K562 (cell line): Measurements from ENCODE around the gene ZNF407. TPM values are rescaled to one million over a fixed set of nuclear protein-coding genes. Genes with fewer than 3 reads are reported as not detected.

Source experiments
- ATAC-seq: fragments of 200-7000 bp; cut with Tn5 transposase; 3 replicates; pipeline ENCODE4 v1.9.1; 2020; ENCODE audit warnings: moderate library complexity
- BruUV-seq: library from RNA; stranded (reverse); fragments of 400-500 nt; replicated peaks from 2 replicates; lab custom pipeline; 2021; lab: Mats Ljungman, UMichigan
- CTCF ChIA-PET: fragments of 300-600 bp; formaldehyde crosslinking; extraction: SDS; loops from one replicate; lab custom pipeline; 2021; ENCODE audit warnings: low intra/inter-chr PET ratio; lab: Yijun Ruan, JAX
- POLR2A ChIA-PET: fragments of 300-600, 350-650 bp; sonication (Branson Sonifier 250); formaldehyde crosslinking; extraction: SDS; loops from one replicate; lab custom pipeline; 2021; ENCODE audit warnings: antibody characterized with exemption, inconsistent platforms; lab: Yijun Ruan, JAX
- DNase-seq, 4 experiments: peaks; one replicate each; pipeline versions ENCODE4 v3.0.0 to v3.0.0-alpha.2; 2011 to 2018; ENCODE audit warnings: low spot score in 3 of 4, mixed read lengths in 3 of 4; ENCODE audit errors: extremely low read depth in 1 of 4
- FAIRE-seq: peaks from 2 replicates; lab custom pipeline; 2011; peaks lifted over from hg19 to GRCh38; lab: Jason Lieb, UNC
- H2AFZ ChIP-seq: 2 replicates; pipeline ENCODE4 v1.6.0; 2011; ENCODE audit warnings: low read depth, low read length, control low read depth, inconsistent platforms
- H3K27ac ChIP-seq: fragments of 200-600 bp; 3 replicates; pipeline ENCODE4 v1.8.0; 2011; ENCODE audit warnings: low read depth, mild to moderate bottlenecking, control low read depth, inconsistent platforms, low read length, moderate library complexity, mixed read lengths; ENCODE audit errors: extremely low read depth
- H3K27me3 ChIP-seq, 2 experiments: fragments of 300-600 bp in 1 of 2; 2 replicates in 1 of 2; 3 replicates in 1 of 2; pipeline versions ENCODE4 v1.6.0 to v1.8.0; 2011; ENCODE audit warnings: inconsistent platforms in 2 of 2, low read length in 2 of 2, mild to moderate bottlenecking in 1 of 2, mixed read lengths in 1 of 2, moderate library complexity in 1 of 2; ENCODE audit not compliant: control insufficient read depth in 2 of 2, insufficient read depth in 2 of 2
- H3K36me3 ChIP-seq: fragments of 300-600 bp; 3 replicates; pipeline ENCODE4 v1.8.0; 2011; ENCODE audit warnings: mild to moderate bottlenecking, low read length, inconsistent platforms; ENCODE audit not compliant: control insufficient read depth, insufficient read depth
- H3K4me1 ChIP-seq, 2 experiments: fragments of 200-600 bp in 1 of 2; replicated peaks in 1 of 2; 2 replicates in 1 of 2; 3 replicates in 1 of 2; pipeline versions ENCODE4 v1.5.1 to v1.8.0; 2011; ENCODE audit warnings: inconsistent platforms in 2 of 2, low read length in 2 of 2, mild to moderate bottlenecking in 1 of 2, mixed read lengths in 1 of 2, moderate library complexity in 1 of 2; ENCODE audit not compliant: control insufficient read depth in 2 of 2, insufficient read depth in 2 of 2
- H3K4me2 ChIP-seq: 2 replicates; pipeline ENCODE4 v1.6.1; 2011; ENCODE audit warnings: low read length, control low read depth, inconsistent platforms, mixed read lengths; ENCODE audit not compliant: insufficient read depth
- H3K4me3 ChIP-seq: fragments of 200-600 bp; sonication (generic), shearing (Covaris generic); 2 replicates; pipeline ENCODE4 v1.5.1; 2016; ENCODE audit warnings: control low read depth, inconsistent platforms
- H3K79me2 ChIP-seq: fragments of 200-600 bp; 3 replicates; pipeline ENCODE4 v1.8.0; 2011; ENCODE audit warnings: low read length, inconsistent platforms; ENCODE audit not compliant: control insufficient read depth, insufficient read depth
- H3K9ac ChIP-seq, 2 experiments: 2 replicates each; pipeline versions ENCODE4 v1.6.0 to v1.6.1; 2011; ENCODE audit warnings: low read depth in 2 of 2, low read length in 2 of 2, control low read depth in 1 of 2, inconsistent platforms in 1 of 2, mild to moderate bottlenecking in 1 of 2, mixed read lengths in 1 of 2; ENCODE audit not compliant: insufficient read depth in 1 of 2
- H3K9me1 ChIP-seq: one replicate; pipeline ENCODE4 v1.6.0; 2011; ENCODE audit warnings: inconsistent platforms, mild to moderate bottlenecking, low read length, moderate library complexity; ENCODE audit not compliant: control insufficient read depth, insufficient read depth
- H3K9me3 ChIP-seq: replicated peaks from 2 replicates; pipeline ENCODE4 v1.5.1; 2011; ENCODE audit warnings: low read depth, low read length, inconsistent platforms; ENCODE audit not compliant: control insufficient read depth, insufficient read depth
- H4K20me1 ChIP-seq: replicated peaks from 2 replicates; pipeline ENCODE4 v1.6.1; 2011; ENCODE audit warnings: low read length, inconsistent platforms, mixed read lengths; ENCODE audit not compliant: control insufficient read depth, insufficient read depth
- BDP1 ChIP-seq: IDR thresholded peaks from 3 replicates; pipeline ENCODE4 v1.6.1; 2011; ENCODE audit not compliant: insufficient read length, insufficient read depth
- CAMTA2 ChIP-seq: fragments of 250-450 bp; sonication (Bioruptor Pico); conservative IDR thresholded peaks from 2 replicates; pipeline ENCODE4 v1.5.1; 2022
- EGR1 ChIP-seq: fragments of 450-650 bp; conservative IDR thresholded peaks from 2 replicates; pipeline ENCODE4 v1.6.1; 2017; ENCODE audit warnings: mild to moderate bottlenecking
- ETS1 ChIP-seq: conservative IDR thresholded peaks from 2 replicates; pipeline ENCODE4 v1.6.1; 2011; ENCODE audit warnings: low read depth, mild to moderate bottlenecking, low read length; ENCODE audit not compliant: control insufficient read depth
- GMEB1 ChIP-seq: fragments of 250-450 bp; sonication (Bioruptor Pico); IDR thresholded peaks from 2 replicates; pipeline ENCODE4 v1.4.0; 2020; ENCODE audit warnings: mild to moderate bottlenecking
- GTF3C2 ChIP-seq: IDR thresholded peaks from 3 replicates; pipeline ENCODE4 v1.6.1; 2011; ENCODE audit warnings: borderline replicate concordance, mild to moderate bottlenecking, moderate library complexity; ENCODE audit not compliant: insufficient read length; ENCODE audit errors: extremely low read depth
- ILF3 ChIP-seq: fragments of 450-650 bp; IDR thresholded peaks from 2 replicates; pipeline ENCODE4 v1.6.1; 2018; ENCODE audit warnings: antibody characterized with exemption, mild to moderate bottlenecking, moderate library complexity, borderline replicate concordance
- JUND ChIP-seq, 2 experiments: IDR thresholded peaks; 2 replicates in 1 of 2; 3 replicates in 1 of 2; pipeline ENCODE4 v1.6.1; 2011; ENCODE audit warnings: borderline replicate concordance in 2 of 2, low read depth in 2 of 2, low read length in 2 of 2, improper control_type of control experiment in 1 of 2, missing biosample characterization in 1 of 2, missing genetic modification characterization in 1 of 2, missing genetic modification reagents in 1 of 2
- KLF16 ChIP-seq: IDR thresholded peaks from 2 replicates; pipeline ENCODE4 v1.6.1; 2016; ENCODE audit warnings: antibody characterized with exemption
- NCOA4 ChIP-seq: fragments of 450-650 bp; IDR thresholded peaks from 2 replicates; pipeline ENCODE4 v1.6.1; 2018; ENCODE audit warnings: mild to moderate bottlenecking; ENCODE audit not compliant: partially characterized antibody
- NFE2 ChIP-seq: IDR thresholded peaks from 2 replicates; pipeline ENCODE4 v1.6.1; 2014; ENCODE audit warnings: antibody characterized with exemption, low read depth
- NFE2L1 ChIP-seq: fragments of 450-650 bp; IDR thresholded peaks from 2 replicates; pipeline ENCODE4 v1.6.1; 2016; ENCODE audit warnings: missing genetic modification characterization, low read depth, mild to moderate bottlenecking, missing compliant biosample characterization, moderate library complexity, borderline replicate concordance
- RFX5 ChIP-seq: IDR thresholded peaks from 2 replicates; pipeline ENCODE4 v1.6.1; 2011; ENCODE audit warnings: low read depth, mild to moderate bottlenecking, improper control_type of control experiment, low read length
- YY1 ChIP-seq, 3 experiments: IDR thresholded peaks; 2 replicates each; pipeline ENCODE4 v1.6.1; 2011; ENCODE audit warnings: low read length in 2 of 3, mild to moderate bottlenecking in 2 of 3, moderate library complexity in 2 of 3, borderline replicate concordance in 1 of 3, control low read depth in 1 of 3, low read depth in 1 of 3; ENCODE audit not compliant: insufficient read depth in 3 of 3, insufficient replicate concordance in 2 of 3, control insufficient read depth in 1 of 3, insufficient read length in 1 of 3; ENCODE audit errors: extremely low read depth in 1 of 3
- ZNF175 ChIP-seq: fragments of 200-800 bp; sonication (Bioruptor generic); IDR thresholded peaks from 2 replicates; pipeline ENCODE4 v1.6.1; 2016; ENCODE audit warnings: low read depth, mild to moderate bottlenecking, missing genetic modification characterization, missing compliant biosample characterization
- WGBS: fragments of 100-300 bp; shearing (Covaris generic); methylation state at CpG from one replicate; pipeline ENCODE4 v1.1.6; 2016; ENCODE audit warnings: low coverage, mixed read lengths; ENCODE audit not compliant: insufficient coverage; ENCODE audit errors: missing lambda C conversion rate; 5-methylcytosine and 5-hydroxymethylcytosine counted together
- in situ Hi-C: fragments of 300-500 bp; cut with MboI; formaldehyde crosslinking; loops from 4 replicates; pipeline ENCODE4 v1.15.0; 2018; ENCODE audit warnings: inconsistent platforms, mixed read lengths
- intact Hi-C: fragments of 100-400 bp; cut with micrococcal nuclease; formaldehyde crosslinking; loops from 2 replicates; pipeline ENCODE4 v1.14.2; 2022
- polyA plus RNA-seq, 8 experiments: library from polyadenylated mRNA; depleted of rRNA in 4 of 8; stranded (reverse) in 5 of 8; unstranded in 3 of 8; fragments of >200 nt; fragmentation: Nextera tagmentation in 2 of 8; fragmentation: Illumina TruSeq in 1 of 8; extraction: Ambion mirVana in 2 of 8; extraction: Trizol in 1 of 8; gene quantifications; 2 replicates each; pipeline versions ENCODE4 v1.2.1 to v1.2.3, GENCODE V29; 2011 to 2014; ENCODE audit warnings: inconsistent platforms in 1 of 8, missing spikeins in 1 of 8
- total RNA-seq, 7 experiments: library from RNA; depleted of rRNA in 6 of 7; stranded (reverse); fragments of >200 nt in 6 of 7; fragmentation: Illumina TruSeq in 2 of 7; extraction: Trizol in 2 of 7; gene quantifications; 2 replicates each; pipeline versions ENCODE4 v1.2.1 to v1.2.3, GENCODE V29; 2011 to 2021; ENCODE audit warnings: low replicate concordance in 1 of 7

ZNF407 gene
- total and polyA plus RNA-seq, 9 of the 15 experiments (the other 6 are each of a cell fraction or from before 2014, with no cell fraction given), result 0.21 to 5.4 (median 2.3) TPM

- FAIRE-seq, result no peak
- WGBS, result 69% methylated on average over 13 of the region's 17 CpGs
- POLR2A ChIA-PET, result no interaction called here
- no peak for TF ChIP-seq ETS1
- TF ChIP-seq ILF3, result no peak
- TF ChIP-seq EGR1, result no peak
- TF ChIP-seq RFX5, result no peak
- no peak for TF ChIP-seq ZNF175
- no peak for TF ChIP-seq BDP1
- TF ChIP-seq KLF16, result no peak
- TF ChIP-seq GMEB1 (CRISPR knock-in tag), result no peak
- no peak for TF ChIP-seq NFE2
- no peak for TF ChIP-seq NFE2L1 (tag)
- no peak for TF ChIP-seq GTF3C2
- no peak for TF ChIP-seq JUND (IDR thresholded peaks at IDR 0.05; ENCODE audit: borderline replicate concordance, low read depth, low read length)
- no peak for TF ChIP-seq JUND (tag; IDR thresholded peaks at IDR 0.05; ENCODE audit: borderline replicate concordance, low read depth, low read length)
- no peak for TF ChIP-seq CAMTA2 (CRISPR knock-in tag)
- no peak for TF ChIP-seq NCOA4
- no peak for TF ChIP-seq YY1 (IDR thresholded peaks at IDR 0.05; ENCODE audit: borderline replicate concordance in 1 of 3, control insufficient read depth in 1 of 3, extremely low read depth in 1 of 3, insufficient read depth in 3 of 3, insufficient read length in 1 of 3, insufficient replicate concordance in 2 of 3, low read depth in 1 of 3, low read length in 2 of 3)
Observed at GRCh38 chr18:74914052-74914591, 316.5 kb downstream of the ZNF407 start.

More at GRCh38 chr18:74914052-74914591, 316.5 kb downstream of the ZNF407 start:
- Histone ChIP-seq H3K4me1 (no peaks in the 10 kb centered on the region), H4K20me1 (no peaks in the 10 kb centered on the region), H3K79me2 (no peaks in the 10 kb centered on the region), H3K36me3 (no peaks in the 10 kb centered on the region), H3K9me3 (no peaks in the 10 kb centered on the region), H3K27ac (no peak overlapping the region), H3K9me1 (no peaks in the 10 kb centered on the region), H3K27me3 (no peaks in the 10 kb centered on the region), H3K9ac (no peak overlapping the region), H3K4me3 (no peak overlapping the region), H2AFZ (no peak overlapping the region), H3K4me2 (no peak overlapping the region)
- intact Hi-C loops (no loop called here), in situ Hi-C loops (no loop called here)
- ATAC-seq (no peak), DNase-seq (no peak)
- no TSS peak for BruUV-seq
- CTCF ChIA-PET, result no interaction called here
